ENCODE results near the gene FAF2.

GRCh38 chr5:176408590-176408989 is 39.6 kb upstream of the FAF2 start:
- TF ChIP-seq CTCF (IDR thresholded peaks at IDR 0.05; ENCODE audit: borderline replicate concordance, extremely low read depth, low read length, poor library complexity, severe bottlenecking) (no peak), EZH2 (IDR thresholded peaks at IDR 0.05; ENCODE audit: borderline replicate concordance, low read depth, low read length, severe bottlenecking) (no peak)
